GM19468 (cell line): ENCODE data around the gene RSPO1.
"Not testable (repeated sequence)": the region's sequence is repeated elsewhere in the genome, so short reads cannot be mapped to it uniquely, and the experiment has no call there.

Experiments used
- ATAC-seq: cut with Tn5 transposase; IDR thresholded peaks from one replicate; pipeline ENCODE4 v1.9.1; 2021; ENCODE audit warnings: mild to moderate bottlenecking, moderate library complexity, moderate number of reproducible peaks; ENCODE audit not compliant: unreplicated experiment; ENCODE audit errors: extremely low read depth

The RSPO1 gene

GRCh38 chr1:37622131-37622530 is 12.6 kb downstream of the RSPO1 start:
- ATAC-seq, result no peak

- no peak for ATAC-seq
Observed at GRCh38 chr1:37621326-37621870, 13.3 kb downstream of the RSPO1 start.

GRCh38 chr1:37620707-37621106 is 14.0 kb downstream of the RSPO1 start:
- ATAC-seq, result no peak

- no peak for ATAC-seq
Observed at GRCh38 chr1:37616330-37616729, 18.4 kb downstream of the RSPO1 start.

GRCh38 chr1:37614105-37614504 is 20.6 kb downstream of the RSPO1 start:
- ATAC-seq, result no peak

GRCh38 chr1:37612186-37612585 is 22.5 kb downstream of the RSPO1 start:
- no peak for ATAC-seq

- ATAC-seq, result no peak
Observed at GRCh38 chr1:37609994-37610393, 24.7 kb downstream of the RSPO1 start.

- ATAC-seq, result no peak
Observed at GRCh38 chr1:37609002-37609401, 25.7 kb downstream of the RSPO1 start.

- ATAC-seq, result no peak
Observed at GRCh38 chr1:37606481-37607263, 28.0 kb downstream of the RSPO1 start.

- no peak for ATAC-seq
Observed at GRCh38 chr1:37605806-37606474, 28.8 kb downstream of the RSPO1 start.

- ATAC-seq, result no peak
Observed at GRCh38 chr1:37605061-37605650, 29.5 kb downstream of the RSPO1 start.

- ATAC-seq, result no peak
Observed at GRCh38 chr1:37602750-37603694, 31.7 kb downstream of the RSPO1 start.

- no peak for ATAC-seq
Observed at GRCh38 chr1:37601441-37601840, 33.3 kb downstream of the RSPO1 start.

GRCh38 chr1:37599940-37600339 is 34.8 kb downstream of the RSPO1 start:
- ATAC-seq, result no peak

- no peak for ATAC-seq
Observed at GRCh38 chr1:37596182-37596667, 38.5 kb downstream of the RSPO1 start.

GRCh38 chr1:37595440-37596181 is 39.1 kb downstream of the RSPO1 start, which contains the start of gene GNL2:
TSS of gene GNL2 (minus strand) at chr1:37595937. CDS start at chr1:37595822, 115 bp downstream.
- peak; percentile 98 for ATAC-seq

GRCh38 chr1:37593726-37594125 is 41.0 kb downstream of the RSPO1 start:
- no peak for ATAC-seq

- no peak for ATAC-seq
Observed at GRCh38 chr1:37588939-37589338, 45.8 kb downstream of the RSPO1 start.

GRCh38 chr1:37584544-37584943 is 50.1 kb downstream of the RSPO1 start:
- not testable (repeated sequence) for ATAC-seq
